GM21737 (cell line): ENCODE measurements around the gene RFC1.
"Not testable (repeated sequence)": the region's sequence is repeated elsewhere in the genome, so short reads cannot be mapped to it uniquely, and the experiment has no call there.

ENCODE experiments used
- ATAC-seq: cut with Tn5 transposase; IDR thresholded peaks from one replicate; pipeline ENCODE4 v1.9.1; 2021; ENCODE audit warnings: mild to moderate bottlenecking, moderate library complexity; ENCODE audit not compliant: unreplicated experiment

Gene RFC1

GRCh38 chr4:39308611-39309010 lies 57.6 kb downstream of the RFC1 start:
- no peak for ATAC-seq

- no peak for ATAC-seq
Observed at GRCh38 chr4:39305912-39306677, 60.1 kb downstream of the RFC1 start.

GRCh38 chr4:39304651-39305050 lies 61.5 kb downstream of the RFC1 start:
- ATAC-seq: no peak

DNA sequence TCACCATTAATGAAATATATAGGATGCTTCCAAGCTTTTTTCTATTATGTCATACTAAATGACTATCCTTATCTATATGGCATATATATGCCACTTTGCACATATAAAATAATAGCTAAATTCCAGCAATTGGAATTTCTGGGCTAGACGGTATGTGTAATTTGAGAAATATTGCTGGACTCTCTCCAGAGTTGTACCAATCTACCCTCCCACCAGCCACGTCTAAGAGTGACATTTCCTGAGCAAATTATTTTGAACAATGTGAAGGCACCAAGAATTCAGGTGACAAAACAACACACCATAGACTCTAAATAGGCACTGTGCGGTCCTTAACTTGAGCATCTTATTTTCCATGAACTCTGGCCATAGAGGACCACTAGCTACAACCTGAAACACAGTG lies 62.3 kb downstream of the RFC1 start:
- no peak for ATAC-seq

DNA sequence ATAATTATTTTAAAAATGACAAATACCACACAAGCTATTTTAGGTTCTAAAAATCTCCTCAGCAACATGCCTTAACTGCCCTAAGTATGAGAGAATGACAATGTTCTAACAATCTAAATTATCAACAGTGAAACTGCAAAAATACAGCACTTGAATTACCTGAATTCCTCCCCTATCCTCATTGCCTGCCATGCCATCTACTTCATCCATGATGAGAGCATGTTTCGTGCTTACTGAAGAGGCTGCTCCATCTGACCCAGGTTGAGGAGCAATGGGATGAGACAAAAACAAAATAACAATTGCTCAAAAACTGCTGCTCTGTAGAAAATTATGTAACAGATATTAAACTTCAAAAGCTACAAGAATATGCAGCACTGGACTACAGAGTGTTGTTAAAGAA lies 63.3 kb downstream of the RFC1 start:
- ATAC-seq: no peak

- no peak for ATAC-seq
Observed at GRCh38 chr4:39295784-39296183, 70.4 kb downstream of the RFC1 start.

- not testable (repeated sequence) for ATAC-seq
Observed at GRCh38 chr4:39292433-39292832, 73.7 kb downstream of the RFC1 start.

DNA sequence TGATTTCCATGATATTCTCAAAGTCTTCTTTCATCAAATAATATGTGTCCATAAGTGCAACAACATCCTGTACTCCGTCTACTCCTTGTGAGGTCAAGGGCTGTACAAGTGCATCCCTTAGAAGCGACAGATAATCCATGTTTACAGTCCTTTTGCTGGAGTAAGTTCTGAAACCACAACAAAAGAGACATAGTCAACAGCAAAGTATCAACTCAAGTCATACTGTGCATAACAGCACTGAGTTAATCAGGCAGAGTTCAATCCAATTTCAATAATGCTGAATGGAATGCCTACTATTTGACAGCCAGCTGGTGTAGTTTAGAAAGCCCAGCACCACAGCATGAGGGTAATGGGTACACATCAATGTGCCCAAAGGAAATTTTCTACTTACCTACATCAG lies 74.5 kb downstream of the RFC1 start:
- ATAC-seq: no peak

- ATAC-seq: no peak
Observed at GRCh38 chr4:39287223-39287622, 78.9 kb downstream of the RFC1 start.

DNA sequence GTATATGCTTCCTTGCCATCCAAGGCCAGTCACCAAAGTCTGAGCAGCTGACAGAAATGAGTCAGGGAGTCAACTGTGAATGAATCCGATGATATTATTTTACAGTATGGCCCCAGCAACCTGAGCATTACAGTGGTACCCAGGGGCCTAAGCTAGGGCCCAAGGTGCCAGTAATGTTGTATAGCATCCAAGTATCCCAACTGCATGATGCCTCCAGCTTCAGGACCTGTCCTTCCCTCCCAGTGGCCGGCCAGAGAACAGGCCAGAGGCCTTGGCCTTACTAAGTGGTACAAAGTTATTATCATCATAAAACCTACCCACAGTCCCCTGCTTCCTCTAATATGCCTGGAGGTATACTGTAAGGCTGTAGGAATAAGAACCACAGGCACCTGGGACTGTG lies 79.9 kb downstream of the RFC1 start:
- no peak for ATAC-seq

DNA sequence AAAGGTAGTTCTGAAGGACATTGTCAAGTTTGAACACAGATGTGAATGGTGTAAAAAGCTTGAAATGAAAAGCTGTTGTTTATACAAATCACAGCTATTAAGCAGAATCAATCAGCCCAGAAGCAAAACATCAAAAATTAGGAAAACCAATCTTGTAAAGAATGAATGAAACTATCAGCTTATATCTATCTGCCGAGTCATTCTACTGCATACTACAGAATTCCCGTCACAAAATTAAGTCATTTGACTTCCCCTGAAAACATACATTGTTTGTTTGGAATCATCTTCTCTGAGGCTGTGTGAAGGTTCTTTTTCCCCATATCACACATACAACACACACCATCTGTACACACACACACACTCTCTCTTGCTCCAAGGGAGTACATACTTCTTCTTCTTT lies 80.3 kb downstream of the RFC1 start:
- no peak for ATAC-seq

DNA sequence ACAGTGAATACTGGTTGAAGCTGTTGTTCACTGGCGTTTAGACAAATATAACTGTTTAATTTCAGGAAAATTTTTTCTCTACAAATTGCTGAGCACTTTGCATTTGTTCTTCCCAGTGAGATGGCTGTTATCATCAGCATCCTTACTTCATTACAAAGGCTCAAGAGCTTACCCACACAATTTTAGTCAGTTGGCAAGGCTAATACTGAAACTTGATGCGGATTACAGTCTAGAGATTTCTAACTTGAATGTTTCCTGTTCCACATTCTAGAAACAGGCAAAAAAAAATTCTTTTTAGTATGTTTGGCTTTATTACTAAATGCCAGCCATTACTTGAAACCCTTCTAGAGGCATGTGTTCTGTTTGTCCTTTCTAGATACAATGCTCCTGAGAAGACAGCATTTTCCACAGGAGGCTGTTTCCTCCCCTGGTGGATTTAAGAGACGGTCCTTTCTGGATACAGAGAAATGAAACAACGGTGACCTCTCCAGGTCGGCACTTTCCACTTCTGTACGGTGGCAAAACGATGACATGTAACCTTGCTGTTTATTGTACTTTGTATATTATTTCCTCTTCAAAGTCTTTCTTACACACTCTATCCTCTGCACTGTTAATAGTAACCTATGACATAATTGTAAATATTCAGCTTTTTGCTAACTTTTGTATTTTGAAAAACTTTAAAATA lies 80.9 kb downstream of the RFC1 start:
- ATAC-seq: no peak

DNA sequence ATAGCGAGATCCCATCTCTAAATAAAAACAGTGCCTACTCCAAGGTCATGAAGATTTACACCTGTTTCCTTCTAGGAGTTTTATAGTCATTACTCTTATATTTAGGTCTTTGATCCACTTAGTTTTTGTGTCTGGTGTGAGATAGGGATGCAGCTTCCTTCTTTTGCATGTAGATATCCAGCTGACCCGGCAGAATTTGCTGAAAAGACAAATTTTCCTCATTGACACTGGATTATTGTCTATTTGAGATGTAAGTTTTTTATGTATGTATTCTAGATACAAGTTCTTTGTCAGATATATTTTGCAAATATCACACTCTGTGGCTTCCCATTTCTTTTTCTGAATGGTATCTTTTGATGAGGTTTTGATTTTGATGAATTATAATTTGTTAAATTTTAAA lies 85.4 kb downstream of the RFC1 start:
- no peak for ATAC-seq

GRCh38 chr4:39279416-39279815 lies 86.7 kb downstream of the RFC1 start:
- ATAC-seq: no peak

- ATAC-seq: no peak
Observed at GRCh38 chr4:39278476-39278875, 87.7 kb downstream of the RFC1 start.

GRCh38 chr4:39277661-39278060 lies 88.5 kb downstream of the RFC1 start:
- not testable (repeated sequence) for ATAC-seq

GRCh38 chr4:39274503-39274902 lies 91.7 kb downstream of the RFC1 start:
- ATAC-seq: no peak

GRCh38 chr4:39263895-39264294 lies 102.3 kb downstream of the RFC1 start:
- ATAC-seq: no peak

GRCh38 chr4:39259571-39260330 lies 106.4 kb downstream of the RFC1 start:
- ATAC-seq: no peak

DNA sequence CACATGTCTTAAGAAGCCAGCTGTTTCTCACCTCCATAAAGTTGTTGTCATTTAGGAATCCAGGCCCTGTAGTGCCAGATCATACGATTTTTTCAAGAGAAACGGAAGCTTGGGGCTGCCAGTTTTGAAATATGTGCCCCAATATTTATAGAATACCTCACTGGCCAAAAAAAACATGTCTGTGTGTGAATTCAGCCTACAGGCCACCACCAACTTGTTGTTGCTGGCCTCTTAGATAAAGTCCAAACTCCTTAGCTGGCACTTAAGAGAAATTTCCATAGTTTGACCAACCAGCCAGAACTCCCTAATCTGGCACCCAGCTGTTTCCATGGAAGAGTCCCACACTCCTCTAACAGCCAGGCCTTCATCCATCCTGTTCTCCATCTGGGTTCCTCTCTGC lies 109.7 kb downstream of the RFC1 start:
- ATAC-seq: no peak

DNA sequence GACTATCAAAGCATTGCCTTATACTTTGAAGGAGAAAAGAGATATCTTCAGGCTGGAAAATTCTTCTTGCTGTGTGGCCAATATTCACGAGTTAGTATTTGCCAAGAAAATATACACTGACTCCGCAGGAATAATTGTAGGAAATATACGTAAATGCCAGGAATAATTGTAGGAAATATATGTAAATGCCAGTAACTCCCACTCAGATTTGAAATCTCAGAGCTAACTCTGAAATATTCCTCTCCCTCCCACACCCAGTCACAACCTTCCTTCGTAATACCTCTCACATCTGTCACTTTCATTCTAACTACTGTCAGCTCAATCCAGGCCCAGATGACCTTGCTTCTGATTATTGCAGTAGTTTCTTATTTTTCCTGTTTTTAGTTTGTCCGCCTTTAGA lies 110.3 kb downstream of the RFC1 start:
- no peak for ATAC-seq

DNA sequence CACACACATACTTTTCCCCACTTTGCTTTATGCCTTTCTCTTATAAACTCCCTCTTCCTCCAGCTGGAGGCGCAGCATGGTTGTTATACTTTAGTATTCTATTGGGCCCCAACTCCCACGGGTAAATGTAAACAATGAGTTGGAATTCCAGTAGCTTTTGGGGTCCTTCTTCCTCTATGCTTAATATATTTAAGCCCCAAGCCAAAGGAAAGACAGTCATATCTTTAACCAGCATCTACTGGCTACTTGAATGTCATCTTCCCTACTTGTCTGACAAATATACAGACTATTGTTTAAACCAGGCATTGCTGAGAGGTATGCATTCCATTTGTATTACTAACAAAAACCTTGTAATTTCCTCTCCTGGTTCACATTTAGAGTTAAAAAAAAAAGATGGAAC lies 110.9 kb downstream of the RFC1 start:
- ATAC-seq: no peak
